A549 (cell line): Measurements from ENCODE around the gene MYBPC1. TPM values are rescaled to one million over a fixed set of nuclear protein-coding genes. Genes with fewer than 3 reads are reported as not detected.

ENCODE experiments used
- ATAC-seq, 2 experiments: fragments of 200-7000 bp in 1 of 2; fragments of >200 bp in 1 of 2; cut with Nextera tagmentation in 1 of 2; cut with Tn5 transposase in 1 of 2; 3 replicates each; pipeline versions ENCODE4 v1.8.0 to v1.9.1; 2018 to 2020; ENCODE audit warnings: mild to moderate bottlenecking in 1 of 2, moderate library complexity in 1 of 2
- CTCF ChIA-PET: fragments of 300-600 bp; sonication (Branson Sonifier 250); formaldehyde crosslinking; extraction: SDS; loops from one replicate; lab custom pipeline; 2021; ENCODE audit warnings: antibody characterized with exemption, inconsistent platforms; lab: Yijun Ruan, JAX
- POLR2A ChIA-PET: fragments of 350-600 bp; formaldehyde crosslinking; extraction: SDS; loops from one replicate; lab custom pipeline; 2021; ENCODE audit warnings: antibody characterized with exemption, inconsistent platforms; lab: Yijun Ruan, JAX
- DNase-seq, 2 experiments: peaks; one replicate each; pipeline versions ENCODE4 v3.0.0 to v3.0.0-alpha.2; 2011 to 2016; ENCODE audit warnings: low read depth in 1 of 2, low spot score in 1 of 2
- FAIRE-seq: peaks from 2 replicates; lab custom pipeline; 2011; peaks lifted over from hg19 to GRCh38; lab: Jason Lieb, UNC
- H3K27ac ChIP-seq, 2 experiments: fragments of >200 bp; sonication (Bioruptor Twin); formaldehyde crosslinking; 3 replicates each; pipeline ENCODE4 v1.5.1; 2016 to 2017
- H3K4me1 ChIP-seq: fragments of >200 bp; sonication (Bioruptor Twin); formaldehyde crosslinking; 3 replicates; pipeline ENCODE4 v1.6.1; 2016
- H3K4me2 ChIP-seq: fragments of >200 bp; sonication (Bioruptor Twin); formaldehyde crosslinking; 3 replicates; pipeline ENCODE4 v1.6.1; 2016
- H3K4me3 ChIP-seq: fragments of >200 bp; sonication (Bioruptor Twin); formaldehyde crosslinking; 3 replicates; pipeline ENCODE4 v1.5.1; 2016
- H3K9me3 ChIP-seq: fragments of >200 bp; sonication (Bioruptor Twin); formaldehyde crosslinking; 3 replicates; pipeline ENCODE4 v1.6.1; 2016
- CBX2 ChIP-seq: fragments of 200-600 bp; sonication (generic); IDR thresholded peaks from 2 replicates; pipeline ENCODE4 v1.6.1; 2016; ENCODE audit warnings: low read depth, mild to moderate bottlenecking, borderline replicate concordance
- CBX8 ChIP-seq: fragments of 200-600 bp; sonication (generic); IDR thresholded peaks from 2 replicates; pipeline ENCODE4 v1.6.1; 2016
- CHD2 ChIP-seq: fragments of 150-350 bp; IDR thresholded peaks from 2 replicates; pipeline ENCODE4 v1.6.1; 2014; ENCODE audit warnings: low read length; ENCODE audit not compliant: partially characterized antibody
- EHF ChIP-seq: fragments of 250-450 bp; sonication (Bioruptor Pico); IDR thresholded peaks from 2 replicates; pipeline ENCODE4 v1.5.0; 2020; ENCODE audit warnings: mild to moderate bottlenecking
- EHMT2 ChIP-seq: fragments of 200-600 bp; sonication (generic); IDR thresholded peaks from 2 replicates; pipeline ENCODE4 v1.6.1; 2016; ENCODE audit warnings: antibody characterized with exemption, low read depth, mild to moderate bottlenecking, moderate library complexity
- ESRRA ChIP-seq: fragments of 150-350 bp; IDR thresholded peaks from 2 replicates; pipeline ENCODE4 v1.6.1; 2014; ENCODE audit warnings: mild to moderate bottlenecking, low read length, borderline replicate concordance
- FOSB ChIP-seq: fragments of 250-450 bp; sonication (Bioruptor Pico); IDR thresholded peaks from 2 replicates; pipeline ENCODE4 v1.5.0; 2020; ENCODE audit warnings: mild to moderate bottlenecking, moderate library complexity
- GATA3 ChIP-seq: IDR thresholded peaks from 2 replicates; pipeline ENCODE4 v1.6.1; 2012; ENCODE audit warnings: borderline replicate concordance
- HDAC2 ChIP-seq: fragments of 200-600 bp; sonication (generic); IDR thresholded peaks from 2 replicates; pipeline ENCODE4 v1.6.1; 2016
- HOXA7 ChIP-seq: fragments of 250-450 bp; sonication (Bioruptor Pico); IDR thresholded peaks from 2 replicates; pipeline ENCODE4 v1.5.0; 2020; ENCODE audit warnings: mild to moderate bottlenecking, moderate library complexity
- HOXB13 ChIP-seq: fragments of 250-450 bp; sonication (Bioruptor Pico); IDR thresholded peaks from 2 replicates; pipeline ENCODE4 v1.5.0; 2020; ENCODE audit warnings: low read depth, mild to moderate bottlenecking, moderate library complexity
- HOXB5 ChIP-seq: fragments of 250-450 bp; sonication (Bioruptor Pico); IDR thresholded peaks from 2 replicates; pipeline ENCODE4 v1.5.0; 2020; ENCODE audit warnings: mild to moderate bottlenecking, moderate library complexity
- JUN ChIP-seq, 2 experiments: fragments of >200 bp; sonication (Bioruptor Twin); formaldehyde crosslinking; IDR thresholded peaks; 2 replicates in 1 of 2; 3 replicates in 1 of 2; pipeline ENCODE4 v1.6.1; 2016 to 2017
- JUNB ChIP-seq: fragments of >200 bp; sonication (Bioruptor Twin); formaldehyde crosslinking; IDR thresholded peaks from 2 replicates; pipeline ENCODE4 v1.6.1; 2016
- KDM1A ChIP-seq: fragments of 200-600 bp; sonication (generic); IDR thresholded peaks from 2 replicates; pipeline ENCODE4 v1.6.1; 2016; ENCODE audit warnings: low read depth, mild to moderate bottlenecking
- KDM5A ChIP-seq: fragments of 200-600 bp; sonication (generic); IDR thresholded peaks from 2 replicates; pipeline ENCODE4 v1.6.1; 2016; ENCODE audit warnings: antibody characterized with exemption, mild to moderate bottlenecking
- MYC ChIP-seq: IDR thresholded peaks from 2 replicates; pipeline ENCODE4 v1.6.1; 2012; ENCODE audit warnings: mild to moderate bottlenecking, inconsistent platforms, low read length, improper control_type of control experiment, borderline replicate concordance
- PHF8 ChIP-seq: fragments of 200-600 bp; sonication (generic); IDR thresholded peaks from 2 replicates; pipeline ENCODE4 v1.6.1; 2016; ENCODE audit warnings: low read depth, mild to moderate bottlenecking, antibody characterized with exemption, moderate library complexity, borderline replicate concordance
- RCOR1 ChIP-seq: fragments of 150-350 bp; IDR thresholded peaks from 2 replicates; pipeline ENCODE4 v1.6.1; 2014; ENCODE audit warnings: antibody characterized with exemption, low read length, low read depth
- TP53 ChIP-seq: fragments of 250-450 bp; sonication (Bioruptor Pico); IDR thresholded peaks from 2 replicates; pipeline ENCODE4 v1.5.0; 2021; ENCODE audit warnings: mild to moderate bottlenecking, moderate library complexity
- WGBS: methylation state at CpG from one replicate; pipeline ENCODE4 v1.1.6; 2017; ENCODE audit errors: missing lambda C conversion rate; 5-methylcytosine and 5-hydroxymethylcytosine counted together
- polyA plus RNA-seq, 4 experiments: library from polyadenylated mRNA; depleted of rRNA in 3 of 4; stranded (reverse); fragments of >200 nt; fragmentation: RNase III in 1 of 4; extraction: RNeasy Plus Mini Kit Qiagen cat#74134 plus additional on column Dnase treatment in 1 of 4; gene quantifications; 2 replicates in 3 of 4; 3 replicates in 1 of 4; pipeline ENCODE4 v1.2.3, GENCODE V29; 2011 to 2017
- TF ChIP-seq, protein P1 (sequence below): fragments of >200 bp; sonication (Bioruptor Twin); formaldehyde crosslinking; IDR thresholded peaks from 2 replicates; pipeline ENCODE4 v1.6.1; 2016
- TF ChIP-seq, protein P2 (sequence below): fragments of 250-450 bp; sonication (Bioruptor Pico); IDR thresholded peaks from 2 replicates; pipeline ENCODE4 v1.5.0; 2020; ENCODE audit warnings: low read depth, mild to moderate bottlenecking, moderate library complexity
- TF ChIP-seq, protein P3 (sequence below): fragments of 450-650 bp; IDR thresholded peaks from 2 replicates; pipeline ENCODE4 v1.6.1; 2014; ENCODE audit warnings: antibody characterized with exemption
- TF ChIP-seq, protein P4 (sequence below): IDR thresholded peaks from 2 replicates; pipeline ENCODE4 v1.6.1; 2012
- TF ChIP-seq, protein P5 (sequence below): fragments of 250-450 bp; sonication (Bioruptor Pico); IDR thresholded peaks from 2 replicates; pipeline ENCODE4 v1.5.0; 2021; ENCODE audit warnings: mild to moderate bottlenecking, moderate library complexity, borderline replicate concordance
- TF ChIP-seq, protein P6 (sequence below): IDR thresholded peaks from 2 replicates; pipeline ENCODE4 v1.6.1; 2012; ENCODE audit warnings: low read depth, borderline replicate concordance
- TF ChIP-seq, protein P7 (sequence below): fragments of 200-600 bp; sonication (generic); IDR thresholded peaks from 2 replicates; pipeline ENCODE4 v1.6.1; 2016; ENCODE audit warnings: antibody characterized with exemption, mild to moderate bottlenecking, moderate library complexity

MYBPC1 gene
- polyA plus RNA-seq, 2 of the 4 experiments (the other 2 are of a cell fraction): not detected

DNA sequence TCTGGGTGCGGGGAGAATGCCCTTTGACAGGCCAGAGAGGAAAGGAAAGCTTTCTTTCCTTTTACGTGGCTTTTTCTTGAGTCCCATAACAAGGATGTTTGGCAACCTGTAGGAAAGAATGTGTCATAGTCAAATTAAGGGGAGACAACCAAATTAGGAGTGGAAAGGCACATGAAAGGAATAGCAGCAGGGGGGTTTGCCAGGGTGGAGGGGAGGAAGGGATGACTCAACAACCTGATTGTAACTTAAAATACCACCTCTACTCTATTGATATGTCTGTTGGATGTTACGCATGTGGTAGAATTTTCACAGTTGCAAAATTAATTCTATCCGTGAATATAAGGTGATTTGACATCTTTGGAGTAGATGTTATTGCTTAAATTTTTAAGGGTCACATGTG, 28.5 kb upstream of the MYBPC1 start:
- ATAC-seq: no peak
- Histone ChIP-seq H3K9me3 (no peaks in the 10 kb centered on the region), H3K4me3 (no peak overlapping the region), H3K27ac (no peak overlapping the region), H3K4me1 (no peaks in the 10 kb centered on the region), H3K4me2 (no peak overlapping the region)
- no peak for TF ChIP-seq MYC
- no peak for TF ChIP-seq PHF8
- TF ChIP-seq KDM1A: no peak
- TF ChIP-seq, protein P1, sequence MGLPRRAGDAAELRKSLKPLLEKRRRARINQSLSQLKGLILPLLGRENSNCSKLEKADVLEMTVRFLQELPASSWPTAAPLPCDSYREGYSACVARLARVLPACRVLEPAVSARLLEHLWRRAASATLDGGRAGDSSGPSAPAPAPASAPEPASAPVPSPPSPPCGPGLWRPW: no peak
- no peak for TF ChIP-seq EHF
- TF ChIP-seq, protein P2, sequence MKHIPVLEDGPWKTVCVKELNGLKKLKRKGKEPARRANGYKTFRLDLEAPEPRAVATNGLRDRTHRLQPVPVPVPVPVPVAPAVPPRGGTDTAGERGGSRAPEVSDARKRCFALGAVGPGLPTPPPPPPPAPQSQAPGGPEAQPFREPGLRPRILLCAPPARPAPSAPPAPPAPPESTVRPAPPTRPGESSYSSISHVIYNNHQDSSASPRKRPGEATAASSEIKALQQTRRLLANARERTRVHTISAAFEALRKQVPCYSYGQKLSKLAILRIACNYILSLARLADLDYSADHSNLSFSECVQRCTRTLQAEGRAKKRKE (CRISPR knock-in tag): no peak
- TF ChIP-seq ESRRA: no peak
- TF ChIP-seq EHMT2: no peak
- TF ChIP-seq, protein P3, sequence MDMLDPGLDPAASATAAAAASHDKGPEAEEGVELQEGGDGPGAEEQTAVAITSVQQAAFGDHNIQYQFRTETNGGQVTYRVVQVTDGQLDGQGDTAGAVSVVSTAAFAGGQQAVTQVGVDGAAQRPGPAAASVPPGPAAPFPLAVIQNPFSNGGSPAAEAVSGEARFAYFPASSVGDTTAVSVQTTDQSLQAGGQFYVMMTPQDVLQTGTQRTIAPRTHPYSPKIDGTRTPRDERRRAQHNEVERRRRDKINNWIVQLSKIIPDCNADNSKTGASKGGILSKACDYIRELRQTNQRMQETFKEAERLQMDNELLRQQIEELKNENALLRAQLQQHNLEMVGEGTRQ: no peak
- TF ChIP-seq, protein P4, sequence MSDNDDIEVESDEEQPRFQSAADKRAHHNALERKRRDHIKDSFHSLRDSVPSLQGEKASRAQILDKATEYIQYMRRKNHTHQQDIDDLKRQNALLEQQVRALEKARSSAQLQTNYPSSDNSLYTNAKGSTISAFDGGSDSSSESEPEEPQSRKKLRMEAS: no peak
- TF ChIP-seq HOXA7 (CRISPR knock-in tag): no peak
- no peak for TF ChIP-seq JUNB
- TF ChIP-seq, protein P5, sequence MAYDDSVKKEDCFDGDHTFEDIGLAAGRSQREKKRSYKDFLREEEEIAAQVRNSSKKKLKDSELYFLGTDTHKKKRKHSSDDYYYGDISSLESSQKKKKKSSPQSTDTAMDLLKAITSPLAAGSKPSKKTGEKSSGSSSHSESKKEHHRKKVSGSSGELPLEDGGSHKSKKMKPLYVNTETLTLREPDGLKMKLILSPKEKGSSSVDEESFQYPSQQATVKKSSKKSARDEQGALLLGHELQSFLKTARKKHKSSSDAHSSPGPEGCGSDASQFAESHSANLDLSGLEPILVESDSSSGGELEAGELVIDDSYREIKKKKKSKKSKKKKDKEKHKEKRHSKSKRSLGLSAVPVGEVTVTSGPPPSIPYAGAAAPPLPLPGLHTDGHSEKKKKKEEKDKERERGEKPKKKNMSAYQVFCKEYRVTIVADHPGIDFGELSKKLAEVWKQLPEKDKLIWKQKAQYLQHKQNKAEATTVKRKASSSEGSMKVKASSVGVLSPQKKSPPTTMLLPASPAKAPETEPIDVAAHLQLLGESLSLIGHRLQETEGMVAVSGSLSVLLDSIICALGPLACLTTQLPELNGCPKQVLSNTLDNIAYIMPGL (CRISPR knock-in tag): no peak
- no peak for TF ChIP-seq GATA3
- TF ChIP-seq, protein P6, sequence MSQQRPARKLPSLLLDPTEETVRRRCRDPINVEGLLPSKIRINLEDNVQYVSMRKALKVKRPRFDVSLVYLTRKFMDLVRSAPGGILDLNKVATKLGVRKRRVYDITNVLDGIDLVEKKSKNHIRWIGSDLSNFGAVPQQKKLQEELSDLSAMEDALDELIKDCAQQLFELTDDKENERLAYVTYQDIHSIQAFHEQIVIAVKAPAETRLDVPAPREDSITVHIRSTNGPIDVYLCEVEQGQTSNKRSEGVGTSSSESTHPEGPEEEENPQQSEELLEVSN: no peak
- TF ChIP-seq HOXB5: no peak
- no peak for TF ChIP-seq HOXB13
- TF ChIP-seq CBX8: no peak
- no peak for DNase-seq
- 42% methylated on average over 4 of the region's 4 CpGs for WGBS
- no peak for FAIRE-seq
- CTCF ChIA-PET: no interaction called here
- POLR2A ChIA-PET: no interaction called here

DNA sequence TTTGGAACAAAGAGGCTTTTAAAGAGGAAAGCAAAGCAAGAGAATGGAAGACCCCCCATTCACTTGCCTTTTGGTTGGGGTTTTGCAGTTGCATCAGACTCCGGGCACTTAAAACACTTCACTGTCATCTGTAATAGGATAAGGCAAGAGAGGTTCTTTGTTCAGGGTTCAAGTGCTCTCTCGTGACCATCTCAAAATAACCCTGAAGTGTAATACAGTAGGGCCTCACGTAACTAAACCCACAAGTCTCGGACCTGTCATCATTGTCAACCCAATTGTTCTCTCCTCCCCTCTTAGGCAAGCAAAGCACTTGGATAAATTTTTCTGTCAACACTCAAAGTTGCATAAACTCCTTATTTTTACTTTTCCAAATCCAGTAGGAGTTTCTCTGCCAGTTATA, 26.9 kb upstream of the MYBPC1 start:
- no peak overlapping the region for H3K27ac ChIP-seq
- H3K4me1 ChIP-seq: no peaks in the 10 kb centered on the region
- no peak for FAIRE-seq
- WGBS: 64% methylated on average over 4 of the region's 4 CpGs
- H3K9me3 ChIP-seq: no peaks in the 10 kb centered on the region
- no peak overlapping the region for H3K4me2 ChIP-seq
- no peak overlapping the region for H3K4me3 ChIP-seq
- POLR2A ChIA-PET: no interaction called here
- ATAC-seq: no peak
- CTCF ChIA-PET: no interaction called here
- TF ChIP-seq TP53 (CRISPR knock-in tag) (no peak), CHD2 (no peak), JUN (IDR thresholded peaks at IDR 0.05) (no peak), HDAC2 (no peak), RCOR1 (no peak), CBX2 (no peak), KDM5A (no peak), FOSB (CRISPR knock-in tag) (no peak)
- TF ChIP-seq, protein P7, sequence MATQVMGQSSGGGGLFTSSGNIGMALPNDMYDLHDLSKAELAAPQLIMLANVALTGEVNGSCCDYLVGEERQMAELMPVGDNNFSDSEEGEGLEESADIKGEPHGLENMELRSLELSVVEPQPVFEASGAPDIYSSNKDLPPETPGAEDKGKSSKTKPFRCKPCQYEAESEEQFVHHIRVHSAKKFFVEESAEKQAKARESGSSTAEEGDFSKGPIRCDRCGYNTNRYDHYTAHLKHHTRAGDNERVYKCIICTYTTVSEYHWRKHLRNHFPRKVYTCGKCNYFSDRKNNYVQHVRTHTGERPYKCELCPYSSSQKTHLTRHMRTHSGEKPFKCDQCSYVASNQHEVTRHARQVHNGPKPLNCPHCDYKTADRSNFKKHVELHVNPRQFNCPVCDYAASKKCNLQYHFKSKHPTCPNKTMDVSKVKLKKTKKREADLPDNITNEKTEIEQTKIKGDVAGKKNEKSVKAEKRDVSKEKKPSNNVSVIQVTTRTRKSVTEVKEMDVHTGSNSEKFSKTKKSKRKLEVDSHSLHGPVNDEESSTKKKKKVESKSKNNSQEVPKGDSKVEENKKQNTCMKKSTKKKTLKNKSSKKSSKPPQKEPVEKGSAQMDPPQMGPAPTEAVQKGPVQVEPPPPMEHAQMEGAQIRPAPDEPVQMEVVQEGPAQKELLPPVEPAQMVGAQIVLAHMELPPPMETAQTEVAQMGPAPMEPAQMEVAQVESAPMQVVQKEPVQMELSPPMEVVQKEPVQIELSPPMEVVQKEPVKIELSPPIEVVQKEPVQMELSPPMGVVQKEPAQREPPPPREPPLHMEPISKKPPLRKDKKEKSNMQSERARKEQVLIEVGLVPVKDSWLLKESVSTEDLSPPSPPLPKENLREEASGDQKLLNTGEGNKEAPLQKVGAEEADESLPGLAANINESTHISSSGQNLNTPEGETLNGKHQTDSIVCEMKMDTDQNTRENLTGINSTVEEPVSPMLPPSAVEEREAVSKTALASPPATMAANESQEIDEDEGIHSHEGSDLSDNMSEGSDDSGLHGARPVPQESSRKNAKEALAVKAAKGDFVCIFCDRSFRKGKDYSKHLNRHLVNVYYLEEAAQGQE: no peak
- TF ChIP-seq, protein P5 (CRISPR knock-in tag): no peak
- TF ChIP-seq, protein P6: no peak
- no peak for DNase-seq
